ENCODE measurements around the gene GDAP1L1. TPM values are rescaled to one million over a fixed set of nuclear protein-coding genes. Genes with fewer than 3 reads are reported as not detected.
"Not testable (repeated sequence)": the region's sequence is repeated elsewhere in the genome, so short reads cannot be mapped to it uniquely, and the experiment has no call there.

The GDAP1L1 gene
- total RNA-seq, 4 donors from 2014 or later: not detected

DNA sequence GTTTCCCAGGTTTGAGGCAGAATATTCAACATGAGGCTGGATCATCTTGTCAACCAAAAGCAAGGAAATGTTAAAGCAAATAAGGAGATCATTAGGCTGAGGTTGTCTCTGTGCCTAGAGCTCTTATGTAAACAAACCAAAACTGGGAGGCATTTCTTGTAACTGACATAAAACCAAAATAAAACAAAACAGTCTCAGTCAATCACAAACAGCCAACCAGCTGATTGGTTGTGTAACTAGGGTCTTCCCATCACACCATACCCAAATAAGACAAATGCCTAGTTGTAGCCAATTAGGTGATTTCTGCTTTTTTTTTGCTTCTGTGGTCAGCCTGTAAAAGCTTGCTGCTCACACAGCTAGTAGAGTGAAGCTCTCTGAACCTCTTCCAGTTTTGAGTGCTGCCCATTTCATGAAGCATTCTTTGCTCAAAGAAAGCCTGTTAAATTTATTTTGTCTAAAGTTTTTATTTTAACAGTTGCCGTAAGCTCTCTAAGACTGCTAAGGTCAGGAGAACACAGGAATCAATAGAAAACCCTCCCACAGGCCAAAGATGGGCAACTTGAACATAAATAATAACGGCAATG lies 72.8 kb downstream of the GDAP1L1 start:
- H3K4me3 ChIP-seq: no peak overlapping the region
- intact Hi-C loops (cut with DNase I; ENCODE audit: low total_unique reads): loop anchor here (10.0 kb wide), 1 partner anchor 415 kb away; no protein-coding TSS in a partner anchor
- H3K27me3 ChIP-seq: peaks cover 0 to 3% (median 0%) of the 10 kb centered on the region in 3 donors
- DNase-seq (no peak), ATAC-seq (no peak)
- H3K27ac ChIP-seq: no peak overlapping the region
- H3K36me3 ChIP-seq: no peaks in the 10 kb centered on the region
- no peak for TF ChIP-seq POLR2A (IDR thresholded peaks at IDR 0.05)
- TF ChIP-seq, protein P1, sequence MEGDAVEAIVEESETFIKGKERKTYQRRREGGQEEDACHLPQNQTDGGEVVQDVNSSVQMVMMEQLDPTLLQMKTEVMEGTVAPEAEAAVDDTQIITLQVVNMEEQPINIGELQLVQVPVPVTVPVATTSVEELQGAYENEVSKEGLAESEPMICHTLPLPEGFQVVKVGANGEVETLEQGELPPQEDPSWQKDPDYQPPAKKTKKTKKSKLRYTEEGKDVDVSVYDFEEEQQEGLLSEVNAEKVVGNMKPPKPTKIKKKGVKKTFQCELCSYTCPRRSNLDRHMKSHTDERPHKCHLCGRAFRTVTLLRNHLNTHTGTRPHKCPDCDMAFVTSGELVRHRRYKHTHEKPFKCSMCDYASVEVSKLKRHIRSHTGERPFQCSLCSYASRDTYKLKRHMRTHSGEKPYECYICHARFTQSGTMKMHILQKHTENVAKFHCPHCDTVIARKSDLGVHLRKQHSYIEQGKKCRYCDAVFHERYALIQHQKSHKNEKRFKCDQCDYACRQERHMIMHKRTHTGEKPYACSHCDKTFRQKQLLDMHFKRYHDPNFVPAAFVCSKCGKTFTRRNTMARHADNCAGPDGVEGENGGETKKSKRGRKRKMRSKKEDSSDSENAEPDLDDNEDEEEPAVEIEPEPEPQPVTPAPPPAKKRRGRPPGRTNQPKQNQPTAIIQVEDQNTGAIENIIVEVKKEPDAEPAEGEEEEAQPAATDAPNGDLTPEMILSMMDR (IDR thresholded peaks at IDR 0.05 in 4 of 5, conservative IDR thresholded peaks at IDR 0.05 in 1 of 5): no peak
- no peaks in the 10 kb centered on the region for H3K9me3 ChIP-seq
- in situ Hi-C loops (cut with MboI; ENCODE audit: low sequenced_read_pairs in 4 of 4): loop anchor here in 3 of 4 donors (25.0 kb wide), 1 partner anchor 208 kb away; no protein-coding TSS in a partner anchor
- no peaks in the 10 kb centered on the region for H3K4me1 ChIP-seq

GRCh38 chr20:44324343-44324742 lies 77.2 kb downstream of the GDAP1L1 start:
- TF ChIP-seq, protein P1 (IDR thresholded peaks at IDR 0.05 in 4 of 5, conservative IDR thresholded peaks at IDR 0.05 in 1 of 5): no peak
- TF ChIP-seq POLR2A (IDR thresholded peaks at IDR 0.05): no peak
- in situ Hi-C loops (cut with MboI; ENCODE audit: low sequenced_read_pairs in 4 of 4) (loop anchor here in 3 of 4 donors (25.0 kb wide), 1 partner anchor 212 kb away; no protein-coding TSS in a partner anchor), intact Hi-C loops (cut with DNase I; ENCODE audit: low total_unique reads) (no loop called here)
- Histone ChIP-seq H3K9me3 (no peaks in the 10 kb centered on the region), H3K36me3 (no peaks in the 10 kb centered on the region), H3K4me3 (no peak overlapping the region), H3K27ac (no peak overlapping the region), H3K4me1 (no peaks in the 10 kb centered on the region), H3K27me3 (peaks cover 3 to 21% (median 7%) of the 10 kb centered on the region in 3 donors)
- DNase-seq: no peak
- no peak for ATAC-seq

DNA sequence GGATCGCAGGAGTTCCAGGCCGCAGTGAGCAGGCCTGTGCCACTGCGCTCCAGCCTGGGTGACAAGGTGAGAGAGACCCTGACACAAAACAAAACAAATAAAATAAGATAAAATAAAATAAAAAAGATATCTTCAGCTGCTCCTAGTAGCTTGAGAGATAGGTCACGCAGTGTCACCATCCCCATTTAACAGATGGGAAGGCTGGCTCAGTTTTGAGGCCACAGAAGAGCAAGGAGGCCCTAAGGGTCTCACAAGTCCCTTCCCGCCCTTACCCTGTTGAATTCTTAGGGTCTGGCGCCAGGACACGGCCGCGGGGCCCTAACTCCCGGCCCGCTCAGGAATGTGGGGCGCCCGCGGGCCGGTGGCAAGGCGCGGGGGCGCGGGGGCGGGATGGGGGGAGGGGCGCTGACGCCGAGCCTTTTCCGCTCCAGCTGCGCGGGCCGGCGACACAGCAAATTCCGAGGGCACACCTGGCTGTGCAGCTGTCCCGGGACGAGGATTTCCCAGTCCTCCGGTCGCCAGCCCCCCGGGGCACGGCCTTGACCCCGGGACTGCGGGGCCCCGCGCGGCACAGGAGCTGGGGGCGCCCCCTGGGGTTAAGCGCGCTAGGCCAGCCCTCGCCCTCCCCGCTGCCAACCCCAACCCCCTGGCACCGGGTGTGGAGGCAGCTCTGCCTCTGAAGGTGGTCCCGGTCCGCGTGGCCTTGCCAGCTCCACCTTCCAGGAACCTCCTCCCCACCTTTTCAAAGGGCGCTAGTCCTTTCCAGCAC lies 79.5 kb downstream of the GDAP1L1 start:
- peaks cover 3 to 21% (median 7%) of the 10 kb centered on the region in 3 donors for H3K27me3 ChIP-seq
- intact Hi-C loops (cut with DNase I; ENCODE audit: low total_unique reads): no loop called here
- in situ Hi-C loops (cut with MboI; ENCODE audit: low sequenced_read_pairs in 4 of 4): no loop called here

GRCh38 chr20:44327748-44328147 lies 80.6 kb downstream of the GDAP1L1 start:
- H3K27ac ChIP-seq; ATAC-seq; in situ Hi-C loops (cut with MboI; ENCODE audit: low sequenced_read_pairs in 4 of 4); intact Hi-C loops (cut with DNase I; ENCODE audit: low total_unique reads); H3K4me1 ChIP-seq; H3K36me3 ChIP-seq; H3K9me3 ChIP-seq; DNase-seq; H3K4me3 ChIP-seq: not testable (repeated sequence)
- H3K27me3 ChIP-seq: peaks cover 3 to 21% (median 7%) of the 10 kb centered on the region in 3 donors

More for the DNA sequence above, 79.5 kb downstream of the GDAP1L1 start:
- Histone ChIP-seq H3K4me1 (no peaks in the 10 kb centered on the region), H3K9me3 (no peaks in the 10 kb centered on the region), H3K4me3 (peak overlapping the region in 1 of 4 donors; percentile 19), H3K36me3 (no peaks in the 10 kb centered on the region), H3K27ac (no peak overlapping the region)
- TF ChIP-seq, protein P1 (IDR thresholded peaks at IDR 0.05 in 4 of 5, conservative IDR thresholded peaks at IDR 0.05 in 1 of 5): no peak
- no peak for TF ChIP-seq POLR2A (IDR thresholded peaks at IDR 0.05)
- ATAC-seq: no peak
- DNase-seq: no peak

- Histone ChIP-seq H3K27ac (no peak overlapping the region), H3K9me3 (no peaks in the 10 kb centered on the region), H3K27me3 (peaks cover 3 to 21% (median 7%) of the 10 kb centered on the region in 3 donors), H3K4me1 (no peaks in the 10 kb centered on the region), H3K4me3 (no peak overlapping the region), H3K36me3 (no peaks in the 10 kb centered on the region)
- TF ChIP-seq, protein P1 (IDR thresholded peaks at IDR 0.05 in 4 of 5, conservative IDR thresholded peaks at IDR 0.05 in 1 of 5): no peak
- no peak for TF ChIP-seq POLR2A (IDR thresholded peaks at IDR 0.05)
- DNase-seq (no peak), ATAC-seq (no peak)
- in situ Hi-C loops (cut with MboI; ENCODE audit: low sequenced_read_pairs in 4 of 4): no loop called here
- intact Hi-C loops (cut with DNase I; ENCODE audit: low total_unique reads): no loop called here
Observed at GRCh38 chr20:44328428-44328827, 81.3 kb downstream of the GDAP1L1 start.
